ENCODE data around the gene ATP8A2.

- TF ChIP-seq CTCF (IDR thresholded peaks at IDR 0.05) (no peak), POLR2AphosphoS5 (IDR thresholded peaks at IDR 0.05) (no peak), POLR2A (IDR thresholded peaks at IDR 0.05) (no peak)
These were observed 690.2 kb downstream of the ATP8A2 start for GRCh38 chr13:26061947-26062346.
